ENCODE measurements around the gene USP32. TPM values are rescaled to one million over a fixed set of nuclear protein-coding genes. Genes with fewer than 3 reads are reported as not detected.

Gene USP32
- total RNA-seq, 4 donors from 2014 or later = 65.1 to 80.1 (median 77.2) TPM

- TF ChIP-seq CTCF (IDR thresholded peaks at IDR 0.05; ENCODE audit: low read depth) = no peak
Observed at GRCh38 chr17:60293580-60294335, 98.2 kb downstream of the USP32 start.

GRCh38 chr17:60292697-60293096, 99.2 kb downstream of the USP32 start:
- no peak for TF ChIP-seq CTCF (IDR thresholded peaks at IDR 0.05; ENCODE audit: low read depth)

- TF ChIP-seq CTCF (IDR thresholded peaks at IDR 0.05; ENCODE audit: low read depth) = no peak
Observed at GRCh38 chr17:60284709-60285108, 107.2 kb downstream of the USP32 start.

- no peak for TF ChIP-seq CTCF (IDR thresholded peaks at IDR 0.05; ENCODE audit: low read depth)
Observed at GRCh38 chr17:60283816-60284215, 108.1 kb downstream of the USP32 start.

- TF ChIP-seq CTCF (IDR thresholded peaks at IDR 0.05; ENCODE audit: low read depth) = no peak
Observed at GRCh38 chr17:60280673-60281072, 111.3 kb downstream of the USP32 start.

- no peak for TF ChIP-seq CTCF (IDR thresholded peaks at IDR 0.05; ENCODE audit: low read depth)
Observed at GRCh38 chr17:60278237-60278636, 113.7 kb downstream of the USP32 start.

- no peak for TF ChIP-seq CTCF (IDR thresholded peaks at IDR 0.05; ENCODE audit: low read depth)
Observed at GRCh38 chr17:60277258-60277657, 114.7 kb downstream of the USP32 start.
